Activated naive CD4-positive, alpha-beta T cell treated with anti-CD3 and anti-CD28 coated beads, Interleukin-2, amount 50 U/mL, for 16 hours (primary cell): ENCODE measurements around the gene TPO.
A peak's percentile ranks its signal among the peaks of the same experiment; 100 is the strongest.
"Not testable (repeated sequence)": the region's sequence is repeated elsewhere in the genome, so short reads cannot be mapped to it uniquely, and the experiment has no call there.

Experiments used
- DNase-seq: peaks from one replicate; pipeline ENCODE4 v3.0.0-alpha.2; 2020

Gene TPO

DNA sequence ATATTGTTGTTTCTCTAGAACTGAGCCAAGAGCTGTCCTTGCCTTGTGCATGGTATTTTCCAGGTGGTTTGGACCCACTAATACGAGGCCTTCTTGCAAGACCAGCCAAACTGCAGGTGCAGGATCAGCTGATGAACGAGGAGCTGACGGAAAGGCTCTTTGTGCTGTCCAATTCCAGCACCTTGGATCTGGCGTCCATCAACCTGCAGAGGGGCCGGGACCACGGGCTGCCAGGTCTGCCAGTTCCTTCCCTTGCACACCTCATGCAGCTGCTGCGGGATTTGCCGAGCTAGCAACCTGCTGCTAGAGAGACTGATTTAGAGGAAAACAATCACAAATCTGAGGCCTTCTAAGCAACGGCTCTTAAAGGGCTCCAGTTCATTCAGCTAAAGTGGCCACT, 74.5 kb downstream of the TPO start:
- no peak for DNase-seq

DNA sequence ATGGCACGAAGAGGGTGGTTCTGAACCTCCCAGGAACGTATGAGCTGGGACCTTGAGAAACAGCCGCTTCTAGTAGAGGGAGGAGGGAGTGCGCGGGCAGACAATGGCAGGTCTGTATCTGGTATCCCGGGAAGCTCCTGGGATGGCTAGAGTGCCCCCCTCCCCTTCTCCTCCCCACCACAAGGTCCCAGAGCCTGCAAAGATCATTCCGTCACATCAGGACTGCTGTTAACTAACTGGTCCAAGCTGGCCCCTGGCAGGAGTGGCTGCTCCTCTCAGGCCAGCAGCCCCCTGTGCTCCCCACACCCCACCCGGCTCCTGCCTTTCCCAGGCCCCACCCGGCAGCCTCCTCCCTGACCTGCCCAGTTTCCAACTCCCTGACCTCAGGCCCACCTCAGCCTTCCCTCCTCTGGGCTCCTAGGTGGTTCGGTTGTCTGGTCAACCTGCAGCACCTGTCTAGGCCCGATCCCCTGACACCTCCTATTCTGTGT, 75.0 kb downstream of the TPO start:
- no peak for DNase-seq

DNA sequence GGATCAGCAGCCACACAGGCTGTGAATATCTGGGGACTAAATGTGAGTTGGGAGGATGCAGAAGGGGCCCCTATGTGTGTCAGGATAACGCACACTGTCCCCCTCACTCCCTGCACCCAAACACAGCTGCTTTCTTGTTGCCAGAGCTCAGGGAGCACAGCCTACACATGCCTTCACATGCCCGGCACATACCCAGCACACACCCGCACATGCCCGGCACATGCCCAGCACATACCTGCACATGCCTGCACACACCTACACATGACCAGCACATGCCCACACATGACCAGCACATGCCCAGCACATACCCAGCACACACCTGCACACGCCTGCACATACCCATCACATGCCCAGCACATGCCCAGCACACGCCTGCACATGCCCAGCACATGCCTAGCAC, 75.6 kb downstream of the TPO start:
- no peak for DNase-seq

DNA sequence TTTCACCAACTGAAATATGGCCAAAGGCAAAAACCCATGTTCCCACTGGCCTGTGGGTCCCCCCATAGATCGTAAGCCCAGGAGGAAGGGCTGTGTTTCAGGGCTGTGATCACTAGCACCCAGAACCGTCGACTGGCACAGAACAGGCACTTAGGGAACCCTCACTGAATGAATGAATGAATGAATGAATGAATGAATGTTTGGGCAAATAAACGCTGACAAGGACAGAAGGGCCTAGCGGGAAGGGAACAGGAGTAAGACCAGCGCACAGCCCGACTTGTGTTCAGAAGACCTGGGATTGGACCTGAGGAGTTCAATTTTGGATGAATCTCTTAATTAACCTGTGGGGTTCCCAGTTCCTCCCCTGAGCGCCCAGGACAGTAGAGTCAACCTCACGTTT, 76.2 kb downstream of the TPO start:
- no peak for DNase-seq

DNA sequence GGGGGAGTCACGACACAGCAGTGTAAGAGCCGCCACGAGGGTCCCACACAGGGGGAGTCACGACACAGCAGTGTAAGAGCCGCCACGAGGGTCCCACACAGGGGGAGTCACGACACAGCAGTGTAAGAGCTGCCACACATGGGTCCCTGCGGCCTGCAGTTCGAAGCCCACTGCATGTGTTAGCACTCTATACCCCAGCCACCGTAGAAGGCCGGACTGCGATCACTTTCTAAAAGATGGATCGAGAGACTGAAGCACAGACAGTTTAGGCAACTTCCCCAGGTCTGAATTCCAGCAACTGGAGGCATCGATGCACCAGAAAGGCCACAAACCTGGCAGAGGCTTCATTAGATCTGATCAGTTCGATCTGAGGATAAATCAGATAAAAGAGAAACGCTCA, 77.1 kb downstream of the TPO start:
- DNase-seq, result not testable (repeated sequence)

DNA sequence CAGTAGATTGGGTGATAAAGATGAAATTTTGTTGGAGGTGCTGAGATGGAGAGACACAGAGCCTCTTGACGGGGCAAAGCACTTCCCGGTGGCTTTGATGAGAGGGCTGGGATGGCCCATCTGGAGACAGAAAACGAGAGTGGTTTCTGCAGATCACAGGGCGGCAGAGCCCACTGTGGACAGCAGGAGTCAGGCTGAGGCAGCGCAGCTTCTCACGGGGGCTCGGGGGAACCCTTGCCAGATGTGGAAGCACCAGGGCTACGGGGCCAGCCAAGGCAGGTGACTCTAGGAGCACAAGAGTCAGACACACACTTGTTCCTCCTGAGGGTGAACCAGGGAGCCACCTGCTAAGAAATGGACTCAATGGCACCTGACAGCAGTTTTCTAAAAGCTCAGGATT, 78.5 kb downstream of the TPO start:
- DNase-seq, result no peak

DNA sequence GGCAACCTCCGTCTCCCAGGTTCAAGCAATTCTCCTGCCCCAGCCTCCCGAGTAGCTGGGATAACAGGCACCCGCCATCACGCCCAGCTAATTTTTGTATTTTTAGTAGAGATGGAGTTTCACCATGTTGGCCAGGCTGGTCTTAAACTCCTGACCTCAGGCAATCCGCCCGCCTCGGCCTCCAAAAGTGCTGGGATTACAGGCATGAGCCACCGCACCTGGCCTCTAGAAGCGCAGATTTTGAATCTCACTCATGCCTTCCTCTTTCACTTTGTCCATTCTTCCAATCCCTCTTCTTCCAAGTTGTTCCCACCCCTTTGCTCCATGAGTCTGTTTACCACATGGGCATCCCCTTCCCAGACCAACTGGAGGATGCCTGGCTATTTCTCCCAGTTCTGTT, 79.0 kb downstream of the TPO start:
- DNase-seq, result not testable (repeated sequence)

GRCh38 chr2:1492711-1493430, 79.6 kb downstream of the TPO start:
- DNase-seq, result no peak

- no peak for DNase-seq
Observed at GRCh38 chr2:1493431-1494126, 80.3 kb downstream of the TPO start.

GRCh38 chr2:1494257-1494656, 81.0 kb downstream of the TPO start:
- no peak for DNase-seq

GRCh38 chr2:1494906-1495305, 81.6 kb downstream of the TPO start:
- no peak for DNase-seq

DNA sequence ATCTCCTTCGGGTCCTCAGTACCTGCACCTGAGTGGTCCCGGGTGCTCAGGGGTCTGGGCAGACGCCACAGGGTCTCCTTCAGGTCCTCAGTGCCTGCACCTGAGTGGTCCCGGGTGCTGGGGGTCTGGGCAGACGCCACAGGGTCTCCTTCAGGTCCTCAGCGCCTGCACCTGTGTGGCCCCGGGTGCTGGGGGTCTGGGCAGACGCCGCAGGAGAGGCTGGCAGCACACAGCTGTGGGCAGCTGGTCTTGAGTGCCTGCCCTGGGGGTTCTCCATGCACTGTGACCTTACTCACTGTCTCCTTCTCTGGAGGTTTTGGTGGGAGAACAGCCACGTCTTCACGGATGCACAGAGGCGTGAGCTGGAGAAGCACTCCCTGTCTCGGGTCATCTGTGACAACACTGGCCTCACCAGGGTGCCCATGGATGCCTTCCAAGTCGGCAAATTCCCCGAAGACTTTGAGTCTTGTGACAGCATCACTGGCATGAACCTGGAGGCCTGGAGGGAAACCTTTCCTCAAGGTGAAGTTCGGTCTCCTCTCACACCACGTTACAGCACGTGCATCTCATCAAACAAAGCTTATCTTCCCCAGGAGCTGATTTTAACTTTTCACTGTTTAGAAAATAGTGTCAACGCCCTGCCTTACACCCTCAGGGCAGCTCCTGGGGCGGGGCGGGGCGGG, 82.6 kb downstream of the TPO start:
- DNase-seq, result no peak

DNA sequence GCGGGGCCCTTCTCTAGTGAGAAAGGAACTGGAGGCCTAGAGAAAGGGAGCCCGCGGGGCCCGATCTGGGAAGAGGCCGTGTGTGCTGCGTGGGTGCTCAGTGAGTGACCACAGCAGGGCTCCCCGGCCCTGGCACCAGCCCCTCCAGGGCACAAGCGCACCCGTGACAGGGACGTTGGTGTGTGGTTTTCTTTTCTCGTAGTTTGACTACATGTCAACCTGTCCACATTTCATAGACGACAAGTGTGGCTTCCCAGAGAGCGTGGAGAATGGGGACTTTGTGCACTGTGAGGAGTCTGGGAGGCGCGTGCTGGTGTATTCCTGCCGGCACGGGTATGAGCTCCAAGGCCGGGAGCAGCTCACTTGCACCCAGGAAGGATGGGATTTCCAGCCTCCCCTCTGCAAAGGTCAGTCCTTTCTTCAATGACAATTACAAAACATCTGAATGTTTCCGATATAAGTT, 83.1 kb downstream of the TPO start:
- DNase-seq, result no peak

DNA sequence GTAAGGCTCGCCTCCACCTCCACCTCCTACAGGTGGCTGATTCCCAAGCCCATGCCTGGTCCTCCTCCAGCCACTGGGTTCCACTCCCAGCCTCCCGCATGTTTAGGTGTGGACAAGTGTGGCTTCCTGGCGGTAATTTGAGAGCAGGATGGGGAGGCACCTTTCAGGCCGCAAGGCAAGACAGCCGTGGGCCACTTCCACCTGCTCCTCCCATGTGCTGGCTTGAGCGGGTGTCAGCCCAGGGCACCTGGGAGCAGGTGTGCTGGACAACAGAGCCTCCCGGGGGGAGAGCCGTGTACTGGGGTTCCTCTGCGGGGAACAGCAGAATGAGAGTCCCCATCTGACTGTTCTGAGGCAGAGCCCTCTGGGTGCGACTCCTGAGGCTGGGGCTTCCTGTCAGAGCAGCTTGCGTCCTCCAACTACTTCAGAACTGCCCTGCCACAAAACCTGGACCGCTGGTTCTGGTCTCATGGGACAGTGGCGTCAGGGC, 83.9 kb downstream of the TPO start:
- DNase-seq, result peak; percentile 4

- peak; percentile 5 for DNase-seq
Observed at GRCh38 chr2:1498176-1498575, 84.9 kb downstream of the TPO start.

- DNase-seq, result peak; percentile 1
Observed at GRCh38 chr2:1499033-1499795, 86.0 kb downstream of the TPO start.

- peak; percentile 9 for DNase-seq
Observed at GRCh38 chr2:1501038-1501851, 88.0 kb downstream of the TPO start.

- DNase-seq, result no peak
Observed at GRCh38 chr2:1501991-1502390, 88.7 kb downstream of the TPO start.

GRCh38 chr2:1502891-1503304, 89.6 kb downstream of the TPO start:
- peak; percentile 6 for DNase-seq

DNA sequence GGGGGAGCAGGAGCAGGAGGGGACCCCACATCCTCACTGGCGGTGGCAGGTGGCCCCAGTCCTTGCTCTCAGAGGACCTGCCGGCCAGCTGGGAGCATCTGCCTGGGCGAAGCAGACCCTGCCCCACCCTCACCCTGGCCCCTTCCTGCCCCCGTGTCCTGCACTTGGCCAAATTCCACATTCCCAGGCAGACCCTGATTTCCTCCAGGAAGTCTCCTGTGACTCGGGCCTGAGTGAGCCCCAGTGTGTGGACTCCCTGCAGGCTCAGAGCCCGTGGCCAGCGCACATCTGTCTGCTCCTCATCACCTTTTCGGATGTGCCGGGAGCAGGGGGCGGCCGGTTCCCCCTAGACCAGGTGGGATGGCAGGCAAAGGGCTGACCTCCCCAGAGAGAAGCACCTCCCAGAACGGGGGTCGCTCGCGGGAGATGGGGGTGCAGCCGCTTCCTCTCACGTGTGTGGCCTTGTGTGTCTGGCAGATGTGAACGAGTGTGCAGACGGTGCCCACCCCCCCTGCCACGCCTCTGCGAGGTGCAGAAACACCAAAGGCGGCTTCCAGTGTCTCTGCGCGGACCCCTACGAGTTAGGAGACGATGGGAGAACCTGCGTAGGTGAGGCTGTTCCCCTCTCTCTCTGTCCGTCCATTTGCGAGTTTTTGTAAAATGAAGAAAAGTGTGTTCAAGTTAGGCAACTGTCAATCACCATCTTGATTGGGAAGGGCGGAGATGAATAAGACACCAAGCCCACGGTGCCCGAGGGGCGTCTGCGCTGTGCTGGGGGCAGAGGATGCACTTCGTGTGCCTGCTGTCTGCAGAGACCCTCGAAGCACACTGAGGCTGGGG, 90.4 kb downstream of the TPO start:
- DNase-seq, result peak; percentile 10

GRCh38 chr2:1504311-1504750, 91.1 kb downstream of the TPO start:
- DNase-seq, result peak; percentile 7
